Gastroesophageal sphincter (tissue), 4 donors: ENCODE results near the gene KLC3. TPM values are rescaled to one million over a fixed set of nuclear protein-coding genes. Genes with fewer than 3 reads are reported as not detected.
"Not testable (repeated sequence)": the region's sequence is repeated elsewhere in the genome, so short reads cannot be mapped to it uniquely, and the experiment has no call there.

Experiments used
- ATAC-seq: fragments of 150-250 bp; one replicate; pipeline ENCODE4 v1.9.1; 2016; ENCODE audit warnings: mild to moderate bottlenecking, moderate library complexity
- H3K27ac ChIP-seq, 4 donors: fragments of 200-600 bp; sonication (generic) in 3 of 4; 1 replicate in 3 of 4; 2 replicates in 1 of 4; pipeline ENCODE4 v1.5.1; 2016 to 2019
- H3K27me3 ChIP-seq: fragments of 200-600 bp; sonication (generic); one replicate; pipeline ENCODE4 v1.5.1; 2019
- H3K36me3 ChIP-seq, 2 donors: fragments of 200-600 bp; sonication (generic); one replicate each; pipeline ENCODE4 v1.5.1; 2019; ENCODE audit warnings: control low read depth in 1 of 2
- H3K4me1 ChIP-seq, 3 donors: fragments of 200-600 bp; sonication (generic); 1 replicate in 2 of 3; 2 replicates in 1 of 3; pipeline ENCODE4 v1.5.1; 2016 to 2019; ENCODE audit warnings: control low read depth in 2 of 3
- H3K4me3 ChIP-seq, 2 donors: fragments of 200-600 bp; sonication (generic); one replicate each; pipeline ENCODE4 v1.5.1; 2019; ENCODE audit warnings: mild to moderate bottlenecking in 1 of 2, moderate library complexity in 1 of 2
- H3K9me3 ChIP-seq, 3 donors: fragments of 200-600 bp; sonication (generic); one replicate each; pipeline ENCODE4 v1.5.1; 2017 to 2019; ENCODE audit warnings: control low read depth in 2 of 3
- EP300 ChIP-seq: sonication (generic); formaldehyde crosslinking; IDR thresholded peaks from one replicate; pipeline ENCODE4 v1.6.1; 2017; ENCODE audit warnings: antibody characterized with exemption, mild to moderate bottlenecking
- POLR2A ChIP-seq, 2 donors: fragments of 450-650 bp; IDR thresholded peaks; one replicate each; pipeline ENCODE4 v1.6.1; 2017; ENCODE audit warnings: antibody characterized with exemption in 2 of 2, mild to moderate bottlenecking in 2 of 2, moderate library complexity in 1 of 2
- POLR2AphosphoS5 ChIP-seq: sonication (generic); formaldehyde crosslinking; IDR thresholded peaks from one replicate; pipeline ENCODE4 v1.6.1; 2017; ENCODE audit warnings: antibody characterized with exemption
- WGBS, 2 donors: methylation state at CpG; one replicate each; pipeline ENCODE4 v1.1.5; 2018; ENCODE audit warnings: low coverage in 1 of 2; 5-methylcytosine and 5-hydroxymethylcytosine counted together
- total RNA-seq, 4 donors: library from RNA; depleted of rRNA; stranded (reverse); fragments of >200 nt; gene quantifications; one replicate each; pipeline ENCODE4 v1.1.0, GENCODE V29; 2016
- TF ChIP-seq, protein P1 (sequence below), 4 experiments: fragments of 200-600 bp in 2 of 4; fragments of 450-650 bp in 2 of 4; sonication (generic) in 1 of 4; IDR thresholded peaks; one replicate each; pipeline ENCODE4 v1.5.1; 2017 to 2019; ENCODE audit warnings: antibody characterized with exemption in 4 of 4, mild to moderate bottlenecking in 2 of 4, moderate library complexity in 2 of 4

Gene KLC3
- total RNA-seq, 4 donors from 2014 or later, result 1.3 TPM; not detected in 3

DNA sequence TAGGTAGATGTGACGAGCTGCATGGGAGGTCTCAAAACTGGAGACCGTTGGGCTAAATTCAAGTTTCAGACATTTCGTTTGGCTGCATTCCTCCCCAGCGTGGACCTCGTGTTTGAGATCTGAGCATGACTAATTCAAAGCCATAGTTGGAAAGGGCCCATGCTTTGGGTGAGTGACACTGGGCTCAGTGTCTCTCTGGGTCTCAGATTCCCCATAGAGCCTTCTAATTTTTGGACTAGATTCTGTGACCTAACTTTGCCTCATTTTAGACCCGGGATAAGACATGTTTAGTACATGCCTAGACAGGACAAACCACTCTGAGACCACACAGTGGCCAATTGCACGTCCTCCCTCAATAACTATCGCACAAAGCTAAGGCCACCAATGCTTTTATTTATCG lies 34.5 kb upstream of the KLC3 start:
- Histone ChIP-seq H3K4me1 (peaks cover 0 to 13% (median 0%) of the 10 kb centered on the region in 3 donors), H3K4me3 (no peak overlapping the region), H3K27ac (no peak overlapping the region), H3K9me3 (no peaks in the 10 kb centered on the region), H3K27me3 (peaks cover 9% of the 10 kb centered on the region), H3K36me3 (peaks cover 0 to 16% of the 10 kb centered on the region in 2 donors)
- ATAC-seq, result no peak
- TF ChIP-seq POLR2AphosphoS5, result no peak
- TF ChIP-seq, protein P1, sequence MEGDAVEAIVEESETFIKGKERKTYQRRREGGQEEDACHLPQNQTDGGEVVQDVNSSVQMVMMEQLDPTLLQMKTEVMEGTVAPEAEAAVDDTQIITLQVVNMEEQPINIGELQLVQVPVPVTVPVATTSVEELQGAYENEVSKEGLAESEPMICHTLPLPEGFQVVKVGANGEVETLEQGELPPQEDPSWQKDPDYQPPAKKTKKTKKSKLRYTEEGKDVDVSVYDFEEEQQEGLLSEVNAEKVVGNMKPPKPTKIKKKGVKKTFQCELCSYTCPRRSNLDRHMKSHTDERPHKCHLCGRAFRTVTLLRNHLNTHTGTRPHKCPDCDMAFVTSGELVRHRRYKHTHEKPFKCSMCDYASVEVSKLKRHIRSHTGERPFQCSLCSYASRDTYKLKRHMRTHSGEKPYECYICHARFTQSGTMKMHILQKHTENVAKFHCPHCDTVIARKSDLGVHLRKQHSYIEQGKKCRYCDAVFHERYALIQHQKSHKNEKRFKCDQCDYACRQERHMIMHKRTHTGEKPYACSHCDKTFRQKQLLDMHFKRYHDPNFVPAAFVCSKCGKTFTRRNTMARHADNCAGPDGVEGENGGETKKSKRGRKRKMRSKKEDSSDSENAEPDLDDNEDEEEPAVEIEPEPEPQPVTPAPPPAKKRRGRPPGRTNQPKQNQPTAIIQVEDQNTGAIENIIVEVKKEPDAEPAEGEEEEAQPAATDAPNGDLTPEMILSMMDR (IDR thresholded peaks at IDR 0.05), result no peak
- no peak for TF ChIP-seq EP300
- TF ChIP-seq POLR2A (IDR thresholded peaks at IDR 0.05), result no peak
- WGBS, 2 donors, result 17 to 83% methylated on average over 3 to 5 of the region's 9 CpGs

DNA sequence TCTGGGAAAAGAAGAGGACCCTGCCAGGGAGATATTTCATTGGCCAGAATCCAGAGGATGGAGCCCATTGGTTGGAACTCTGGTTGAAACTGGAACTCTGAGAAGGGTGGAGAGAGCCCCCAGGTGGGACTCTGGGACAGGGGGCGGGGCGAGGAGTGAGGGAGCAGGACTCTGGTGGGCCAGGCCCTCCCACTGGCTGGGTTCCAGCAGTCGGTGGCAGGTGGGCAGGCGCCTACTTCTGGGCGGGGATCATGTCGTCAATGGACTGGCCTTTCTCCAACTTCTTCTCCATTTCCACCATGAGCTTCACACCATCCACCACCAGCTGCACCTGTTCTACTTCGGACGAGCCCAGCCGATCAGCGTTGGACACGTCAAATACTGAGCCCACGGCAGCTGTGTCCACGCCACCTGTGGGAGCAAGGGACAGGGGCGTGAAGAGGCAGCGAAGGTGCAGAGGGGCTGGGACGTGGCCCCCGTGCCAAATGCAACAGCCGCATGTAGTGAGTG lies 34.0 kb upstream of the KLC3 start:
- no peak for ATAC-seq
- TF ChIP-seq, protein P1 (IDR thresholded peaks at IDR 0.05), result no peak
- TF ChIP-seq EP300 (no peak), POLR2AphosphoS5 (no peak), POLR2A (IDR thresholded peaks at IDR 0.05) (no peak)
- Histone ChIP-seq H3K36me3 (peaks cover 0 to 15% of the 10 kb centered on the region in 2 donors), H3K9me3 (no peaks in the 10 kb centered on the region), H3K4me3 (no peak overlapping the region), H3K4me1 (peaks cover 0 to 13% (median 0%) of the 10 kb centered on the region in 3 donors), H3K27me3 (peaks cover 9% of the 10 kb centered on the region), H3K27ac (no peak overlapping the region)
- 65 to 94% methylated on average over 3 to 8 of the region's 18 CpGs for WGBS, 2 donors

DNA sequence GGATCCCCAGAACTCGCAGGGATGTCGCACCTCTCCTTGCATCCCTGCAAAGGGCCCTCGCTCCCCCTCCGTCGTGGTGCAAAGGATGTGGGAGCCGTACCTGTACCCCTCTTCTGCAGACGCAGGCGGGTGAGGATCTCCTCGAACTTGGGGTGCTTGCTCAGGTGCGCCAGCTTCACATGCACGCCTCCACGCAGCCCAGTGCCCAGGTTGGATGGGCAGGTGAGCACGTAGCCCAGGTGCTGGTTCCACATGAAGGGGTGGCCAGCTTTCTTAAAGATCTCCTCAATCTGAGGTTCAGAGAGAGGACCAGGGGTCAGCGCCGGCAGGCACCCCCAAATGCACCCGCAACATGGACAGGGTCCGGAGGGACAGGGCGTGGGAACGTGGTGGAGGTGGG lies 33.2 kb upstream of the KLC3 start:
- H3K4me3 ChIP-seq, result no peak overlapping the region
- peaks cover 9% of the 10 kb centered on the region for H3K27me3 ChIP-seq
- TF ChIP-seq POLR2AphosphoS5 (no peak), EP300 (no peak), POLR2A (IDR thresholded peaks at IDR 0.05) (no peak)
- TF ChIP-seq, protein P1 (IDR thresholded peaks at IDR 0.05), result no peak
- WGBS, 2 donors, result 40% methylated on average over 1 of the region's 19 CpGs; no CpG with 5 or more reads in 1 of the 2 donors
- peaks cover 0 to 9% of the 10 kb centered on the region in 2 donors for H3K36me3 ChIP-seq
- ATAC-seq, result no peak
- no peak overlapping the region for H3K27ac ChIP-seq
- peaks cover 0 to 13% (median 0%) of the 10 kb centered on the region in 3 donors for H3K4me1 ChIP-seq
- H3K9me3 ChIP-seq, result no peaks in the 10 kb centered on the region

DNA sequence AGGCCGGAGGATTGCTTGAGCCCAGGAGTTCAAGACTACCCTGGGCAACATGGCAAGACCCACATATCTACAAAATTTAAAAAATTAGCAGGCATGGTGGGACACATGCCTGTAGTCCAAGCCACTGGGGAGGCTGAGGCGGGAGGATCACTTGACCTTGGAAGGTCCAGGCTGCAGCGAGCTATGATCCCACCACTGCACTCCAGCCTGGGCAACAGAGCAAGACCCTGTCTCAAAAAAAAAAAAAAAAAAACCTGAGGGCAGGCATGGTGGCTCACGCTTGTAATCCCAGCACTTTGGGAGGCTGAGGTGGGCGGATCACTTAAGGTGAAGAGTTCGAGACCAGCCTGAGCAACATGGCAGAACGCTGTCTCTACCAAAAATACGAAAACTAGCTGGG lies 31.2 kb upstream of the KLC3 start:
- H3K27me3 ChIP-seq, H3K4me3 ChIP-seq, H3K36me3 ChIP-seq, H3K27ac ChIP-seq, H3K9me3 ChIP-seq, ATAC-seq: not testable (repeated sequence)
- H3K4me1 ChIP-seq, result peaks cover 0 to 13% (median 0%) of the 10 kb centered on the region in 3 donors
- WGBS, 2 donors, result 91% methylated on average over 6 of the region's 8 CpGs; no CpG with 5 or more reads in 1 of the 2 donors

DNA sequence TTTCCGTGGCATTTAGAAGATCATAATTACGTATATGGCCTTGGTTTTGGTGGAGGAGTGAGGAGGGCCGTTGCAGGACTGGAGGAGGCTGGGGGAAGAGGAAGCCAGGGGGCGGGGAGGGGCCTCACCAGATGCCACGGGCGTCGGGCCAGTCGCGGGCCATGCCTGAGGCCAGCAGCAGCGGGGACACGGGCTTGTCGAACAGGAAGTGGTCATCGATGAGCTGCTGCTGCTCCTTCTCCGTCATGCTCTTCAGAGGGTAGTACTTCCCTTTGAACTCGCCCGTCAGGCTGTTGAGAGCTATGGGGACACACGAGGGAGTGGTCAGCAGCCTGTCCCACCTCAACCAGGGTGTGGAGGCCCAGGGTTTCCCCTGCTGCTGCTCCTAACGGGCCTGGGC lies 28.9 kb upstream of the KLC3 start:
- H3K27ac ChIP-seq, result no peak overlapping the region
- ATAC-seq, result no peak

DNA sequence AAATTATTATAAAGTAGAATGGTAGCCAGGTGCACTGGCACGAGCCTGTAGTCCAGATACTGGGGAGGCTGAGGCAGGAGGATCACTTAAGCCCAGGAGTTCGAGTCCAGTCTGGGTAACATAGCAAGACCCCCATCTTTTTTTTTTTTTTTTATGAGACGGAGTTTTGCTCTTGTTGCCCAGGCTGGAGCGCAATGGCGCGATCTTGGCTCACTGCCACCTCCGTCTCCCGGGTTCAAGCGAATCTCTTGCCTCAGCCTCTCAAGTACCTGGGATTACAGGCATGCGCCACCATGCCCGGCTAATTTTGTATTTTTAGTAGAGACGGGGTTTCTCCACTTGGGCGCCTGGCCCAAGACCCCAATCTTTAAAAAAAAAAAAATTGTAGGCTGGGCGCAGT lies 28.3 kb upstream of the KLC3 start:
- H3K36me3 ChIP-seq, H3K4me1 ChIP-seq, H3K9me3 ChIP-seq, H3K27me3 ChIP-seq, H3K4me3 ChIP-seq, H3K27ac ChIP-seq, ATAC-seq: not testable (repeated sequence)
- 79 to 91% methylated on average over 3 to 5 of the region's 14 CpGs for WGBS, 2 donors

More for the DNA sequence above, 28.9 kb upstream of the KLC3 start:
- 52 to 60% methylated on average over 1 to 12 of the region's 18 CpGs for WGBS, 2 donors
- peaks cover 0 to 8% (median 0%) of the 10 kb centered on the region in 3 donors for H3K4me1 ChIP-seq
- no peaks in the 10 kb centered on the region for H3K36me3 ChIP-seq
- H3K27me3 ChIP-seq, result peaks cover 9% of the 10 kb centered on the region
- H3K9me3 ChIP-seq, result no peaks in the 10 kb centered on the region
- H3K4me3 ChIP-seq, result no peak overlapping the region
- TF ChIP-seq POLR2AphosphoS5 (no peak), EP300 (no peak), POLR2A (IDR thresholded peaks at IDR 0.05) (no peak)
- TF ChIP-seq, protein P1 (IDR thresholded peaks at IDR 0.05), result no peak
